Epithelial cell of esophagus (primary cell): Measurements from ENCODE around the gene SLC35G6.

ENCODE experiments used
- DNase-seq: peaks from one replicate; pipeline ENCODE4 v3.0.0; 2010; ENCODE audit warnings: low read depth
- H3K4me3 ChIP-seq: 2 replicates; pipeline ENCODE4 v1.5.1; 2011; ENCODE audit warnings: mild to moderate bottlenecking, low read length, control low read depth
- CTCF ChIP-seq: IDR thresholded peaks from 2 replicates; pipeline ENCODE4 v1.5.1; 2011; ENCODE audit warnings: low read depth, mild to moderate bottlenecking, low read length, control low read depth, inconsistent platforms; ENCODE audit not compliant: insufficient read depth; ENCODE audit errors: missing control alignments

Gene SLC35G6

GRCh38 chr17:7438656-7439460 lies 42.4 kb upstream of the SLC35G6 start:
- no peak for TF ChIP-seq CTCF
- no peak for DNase-seq
- peak overlapping the region; percentile 78 for H3K4me3 ChIP-seq

DNA sequence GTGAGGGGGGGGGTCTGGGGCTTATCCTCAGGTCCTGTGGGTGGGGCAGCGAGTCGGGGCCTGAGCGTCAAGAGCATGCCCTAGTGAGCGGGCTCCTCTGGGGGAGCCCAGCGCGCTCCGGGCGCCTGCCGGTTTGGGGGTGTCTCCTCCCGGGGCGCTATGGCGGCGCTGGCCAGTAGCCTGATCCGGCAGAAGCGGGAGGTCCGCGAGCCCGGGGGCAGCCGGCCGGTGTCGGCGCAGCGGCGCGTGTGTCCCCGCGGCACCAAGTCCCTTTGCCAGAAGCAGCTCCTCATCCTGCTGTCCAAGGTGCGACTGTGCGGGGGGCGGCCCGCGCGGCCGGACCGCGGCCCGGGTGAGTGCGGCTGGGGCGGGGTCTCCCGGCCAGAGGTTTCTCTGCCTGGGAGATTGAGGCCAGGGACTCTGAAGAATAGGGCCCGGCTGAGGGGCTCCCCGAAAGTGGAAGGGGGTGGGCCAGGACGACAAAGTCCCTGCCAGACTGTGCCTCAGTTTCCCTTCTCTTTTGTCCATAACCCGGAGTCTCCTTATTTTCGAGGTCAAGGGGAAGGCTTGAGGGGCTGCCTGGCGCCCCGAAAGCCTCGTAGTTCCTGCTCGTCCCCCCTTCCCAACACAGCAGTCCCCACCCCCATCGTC lies 41.7 kb upstream of the SLC35G6 start, which contains the start of gene FGF11:
Gene FGF11 (plus strand): TSS at position 51 of the 651 bp plus-strand sequence. CDS start 109 bp downstream, at position 160.
- H3K4me3 ChIP-seq, result peak within 1 kb of the TSS; percentile 78
- DNase-seq, result no peak
- no peak for TF ChIP-seq CTCF

DNA sequence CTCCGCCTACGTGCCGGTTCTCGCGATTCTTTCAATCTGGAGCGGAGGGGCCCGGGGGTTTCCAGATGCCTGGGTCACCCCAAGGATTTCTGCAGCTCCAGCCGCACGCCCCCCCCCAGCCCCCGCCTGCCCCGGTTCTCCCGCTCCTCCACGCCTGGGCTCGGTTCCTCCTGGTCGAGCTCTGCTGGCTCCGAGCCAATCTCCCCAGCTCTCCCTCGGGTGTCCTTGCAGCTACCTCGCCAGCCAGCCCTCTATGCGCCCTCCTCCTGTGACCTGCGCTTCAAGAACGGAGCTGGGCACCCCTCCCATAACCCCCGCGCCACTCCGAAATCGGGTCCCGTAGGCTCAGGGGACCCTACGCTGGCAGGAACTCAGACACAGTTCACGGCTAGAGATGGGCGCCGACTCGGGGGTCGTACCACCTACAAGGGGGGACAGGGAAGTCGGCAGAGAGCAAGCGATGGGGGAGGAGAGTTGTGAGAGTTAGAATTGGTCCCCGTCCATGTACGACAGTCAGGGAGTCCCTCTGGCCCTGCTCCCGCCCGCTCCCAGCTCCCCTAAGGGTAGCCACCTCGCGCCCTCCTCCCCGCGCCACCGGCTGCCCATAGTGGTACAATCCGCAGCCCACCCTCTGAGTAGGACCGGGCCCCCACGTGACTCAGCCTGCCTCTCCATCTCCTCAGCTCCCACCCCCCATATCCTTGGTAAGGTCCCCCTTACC lies 41.0 kb upstream of the SLC35G6 start:
- peak overlapping the region; percentile 78 for H3K4me3 ChIP-seq
- no peak for TF ChIP-seq CTCF
- DNase-seq, result peak; percentile 49

DNA sequence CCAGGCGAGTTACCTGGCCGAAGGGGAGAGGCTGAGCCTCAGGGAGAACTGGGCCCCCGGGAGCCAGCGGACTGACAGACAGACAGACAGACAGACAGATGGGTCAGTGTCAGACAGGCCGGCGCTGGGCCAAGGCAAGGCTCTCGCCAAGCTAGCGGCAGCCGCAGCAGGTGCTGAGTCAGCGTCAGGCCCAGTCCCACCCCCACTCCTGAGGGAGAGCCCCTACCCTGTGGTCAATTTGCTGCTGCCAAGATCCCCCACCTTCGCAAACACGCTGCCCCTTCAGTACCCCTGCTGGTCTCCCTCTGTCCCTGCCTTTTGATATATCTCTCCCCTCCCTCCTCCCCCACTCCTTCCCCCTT lies 40.4 kb upstream of the SLC35G6 start:
- H3K4me3 ChIP-seq, result peak overlapping the region; percentile 78
- no peak for TF ChIP-seq CTCF
- peak; percentile 33 for DNase-seq

GRCh38 chr17:7441266-7441665 lies 40.0 kb upstream of the SLC35G6 start:
- no peak for DNase-seq
- H3K4me3 ChIP-seq, result no peak overlapping the region
- no peak for TF ChIP-seq CTCF

- no peak for DNase-seq
- no peak overlapping the region for H3K4me3 ChIP-seq
- TF ChIP-seq CTCF, result no peak
Observed at GRCh38 chr17:7442142-7442541, 39.1 kb upstream of the SLC35G6 start.
